Stimulated activated CD4-positive, alpha-beta T cell treated with anti-CD3 and anti-CD28 coated beads, TNF-alpha, amount 100 ng/mL, for 4 hours (primary cell): ENCODE measurements around the gene LDHD.
"Not testable (repeated sequence)": the region's sequence is repeated elsewhere in the genome, so short reads cannot be mapped to it uniquely, and the experiment has no call there.

Source experiments
- DNase-seq, 3 experiments: peaks; one replicate each; pipeline ENCODE4 v3.0.0-alpha.2; 2020; ENCODE audit warnings: low read depth in 3 of 3

The LDHD gene

DNA sequence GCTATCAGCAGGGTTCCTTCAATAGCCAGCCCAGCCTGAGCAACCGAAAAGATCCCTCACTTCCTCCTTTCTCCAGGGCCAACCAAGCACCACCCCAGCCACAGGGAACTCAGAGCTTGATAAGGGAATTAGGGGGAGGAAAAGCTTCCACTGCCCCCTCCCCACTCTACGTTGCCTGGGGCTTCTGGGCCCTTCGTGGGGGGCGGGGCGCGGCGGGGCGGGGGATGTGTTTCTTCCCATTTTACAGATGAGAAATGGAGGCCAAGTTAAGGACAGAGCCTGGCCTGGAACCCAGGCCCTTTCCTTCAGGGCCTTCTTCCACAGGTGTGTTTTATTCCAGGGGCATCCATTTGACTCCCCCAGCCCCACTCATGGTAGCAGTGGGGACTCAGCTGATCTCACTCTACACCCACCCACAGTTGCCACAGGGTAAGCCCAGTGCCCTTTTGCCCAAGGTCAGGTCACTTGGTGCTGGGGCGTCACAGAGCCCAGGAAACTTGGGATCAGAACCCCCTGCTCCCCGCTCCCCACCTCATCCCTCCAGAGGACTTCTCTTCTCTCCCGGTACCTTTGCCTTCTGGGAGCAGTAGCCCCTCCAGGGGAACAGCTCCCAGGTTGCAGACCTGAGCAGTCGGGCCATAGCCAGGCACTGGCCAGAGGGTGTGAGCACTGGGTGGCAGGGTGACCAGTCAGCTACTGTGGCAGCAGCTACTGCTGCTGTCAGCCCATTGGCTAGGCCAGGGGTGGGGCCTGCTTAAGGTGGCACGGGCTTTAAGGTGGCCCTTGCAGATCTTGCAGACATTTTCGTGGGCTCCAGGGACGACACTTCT is at the start of gene LDHD:
Gene LDHD, minus strand, starts transcription at position 700 of the 830 bp plus-strand sequence. Its CDS starts 60 bp downstream, at position 640.
- no peak for DNase-seq

DNA sequence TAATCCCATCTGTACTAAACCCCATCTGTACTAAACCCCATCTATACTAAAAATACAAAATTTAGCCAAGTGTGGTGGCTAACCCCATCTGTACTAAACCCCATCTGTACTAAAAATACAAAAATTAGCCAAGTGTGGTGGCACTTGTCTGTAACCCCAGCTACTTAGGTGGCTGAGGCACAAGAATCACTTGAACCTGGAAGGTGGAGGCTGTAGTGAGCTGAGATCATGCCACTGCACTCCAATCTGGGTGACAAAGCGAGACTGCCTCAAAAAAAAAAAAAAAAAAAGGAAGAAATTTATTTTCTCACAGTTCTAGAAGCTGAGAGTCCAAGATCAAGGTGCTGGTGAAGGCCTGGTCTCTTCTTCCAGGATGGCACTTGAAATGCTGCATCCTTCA is 43.8 kb upstream of the LDHD start:
- DNase-seq: no peak

DNA sequence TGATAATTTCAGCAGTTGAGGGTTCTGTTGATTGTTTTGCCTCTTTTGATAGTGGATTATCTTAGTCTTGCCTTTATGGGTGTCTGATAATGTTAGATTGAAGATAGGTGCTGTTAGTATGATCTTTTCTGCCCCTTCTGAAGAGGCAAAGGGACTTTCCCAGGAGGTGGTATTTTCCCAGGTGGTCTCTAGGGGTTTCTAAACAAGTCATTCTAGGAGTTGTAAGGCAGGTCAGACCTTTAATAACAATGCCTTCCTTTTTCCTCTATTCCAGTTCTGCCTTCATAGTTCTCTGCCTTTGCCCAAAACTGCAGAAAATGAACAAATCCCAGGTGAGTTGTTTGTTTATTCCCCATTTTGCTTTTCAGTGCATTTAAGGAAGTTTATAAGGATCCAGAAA is 36.1 kb upstream of the LDHD start:
- DNase-seq: no peak

DNA sequence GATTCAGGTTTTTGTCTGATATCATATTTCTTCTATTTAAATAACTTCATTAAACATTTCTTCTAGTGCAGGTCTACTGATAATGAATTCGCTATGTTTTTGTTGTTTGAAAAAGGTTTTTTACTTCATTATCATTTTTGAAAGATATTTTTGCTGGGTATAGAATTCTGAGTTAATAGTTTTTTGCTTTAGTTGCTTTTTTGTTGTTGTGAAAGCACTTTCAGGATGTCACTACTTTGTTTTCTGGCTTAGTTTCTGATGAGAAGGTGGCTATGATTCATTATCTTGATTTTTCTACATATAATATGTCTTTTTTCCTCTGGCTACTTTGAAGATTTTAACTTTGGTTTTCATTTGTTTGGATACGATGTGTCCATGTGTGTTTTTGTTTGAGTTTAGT is 35.2 kb upstream of the LDHD start:
- no peak for DNase-seq

DNA sequence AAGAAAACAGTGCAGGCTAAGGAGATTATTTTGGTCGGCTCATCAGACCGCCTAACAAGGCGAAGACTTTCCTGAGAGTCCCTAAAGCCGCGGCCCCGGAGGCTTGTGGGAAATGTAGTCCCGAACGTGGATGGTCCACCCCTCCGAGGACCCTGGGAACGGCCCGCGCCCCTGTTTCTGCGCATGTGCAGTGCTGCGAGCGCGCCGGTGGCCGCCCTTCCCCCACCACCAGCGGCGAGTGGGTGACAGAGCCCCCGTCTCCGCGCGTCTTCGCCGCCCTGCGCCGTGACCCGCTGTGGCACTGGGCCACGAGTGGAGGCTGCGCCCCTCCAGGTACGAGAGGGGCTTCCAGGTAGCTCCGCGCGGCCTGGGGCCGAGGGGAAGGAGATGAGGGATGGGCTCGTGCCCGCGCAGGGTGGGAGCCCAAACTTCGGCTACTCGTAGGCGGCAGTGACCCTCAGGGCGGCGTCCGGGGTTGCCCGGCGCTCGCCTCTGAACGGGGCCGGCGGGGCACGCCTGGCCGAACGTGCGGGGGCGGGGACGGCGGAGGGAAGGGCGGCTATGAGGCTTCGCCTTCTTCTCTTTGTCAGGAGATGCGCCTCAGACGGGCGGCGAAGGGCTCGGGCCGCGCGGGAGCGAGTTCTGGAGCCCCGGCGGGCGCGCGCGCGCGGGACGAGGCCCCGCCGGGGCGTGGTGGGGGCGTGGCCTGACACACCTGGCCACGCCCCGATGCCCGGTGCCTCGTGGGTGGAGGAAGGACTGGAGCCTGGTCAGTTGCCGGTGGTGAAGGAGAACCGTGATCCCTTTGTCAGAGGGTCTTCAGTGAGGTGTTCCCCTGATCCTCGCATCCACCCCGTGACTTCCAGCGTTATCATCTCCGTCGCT is 32.0 kb upstream of the LDHD start, which contains the start of gene ZFP1:
Gene ZFP1, plus strand, starts transcription at position 214 of the 885 bp plus-strand sequence. CDS start 4,428 bp downstream, outside the sequence.
- peak; percentile 90 to 94 (median 91) for DNase-seq

DNA sequence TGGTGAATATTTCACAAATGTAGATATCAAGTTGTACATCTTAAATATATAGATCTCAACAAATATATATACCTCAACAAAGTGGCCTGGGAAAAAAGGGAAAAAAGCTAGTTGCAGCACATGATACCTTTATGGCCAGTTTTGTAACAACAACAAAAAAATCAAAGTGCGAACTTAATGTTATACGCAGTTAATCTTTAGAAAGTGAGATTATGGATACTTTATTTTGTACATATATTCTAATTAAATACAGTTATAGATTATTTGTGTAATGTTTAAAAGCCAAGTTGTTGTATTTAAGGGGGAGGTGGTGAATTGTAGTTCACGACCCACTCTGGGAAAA is 31.4 kb upstream of the LDHD start:
- no peak for DNase-seq

DNA sequence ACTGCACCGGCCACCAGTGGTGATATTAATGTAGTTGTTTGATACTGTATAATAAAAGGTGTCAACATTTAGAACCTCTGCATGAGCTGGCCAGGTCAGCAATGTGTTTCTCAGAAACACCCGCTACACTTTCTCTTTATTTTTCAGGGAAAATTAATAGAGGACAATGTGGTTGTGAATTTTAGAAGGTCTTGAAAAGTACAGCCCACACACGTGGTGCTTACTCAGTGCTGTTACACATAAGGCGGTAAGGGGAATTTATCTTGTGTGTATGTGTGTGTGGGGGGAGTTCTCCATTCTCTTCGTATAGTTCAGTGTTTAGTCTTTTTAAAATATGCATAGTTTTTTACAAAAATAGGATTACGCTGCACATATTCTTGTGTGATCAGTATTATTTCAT is 27.4 kb upstream of the LDHD start:
- no peak for DNase-seq

DNA sequence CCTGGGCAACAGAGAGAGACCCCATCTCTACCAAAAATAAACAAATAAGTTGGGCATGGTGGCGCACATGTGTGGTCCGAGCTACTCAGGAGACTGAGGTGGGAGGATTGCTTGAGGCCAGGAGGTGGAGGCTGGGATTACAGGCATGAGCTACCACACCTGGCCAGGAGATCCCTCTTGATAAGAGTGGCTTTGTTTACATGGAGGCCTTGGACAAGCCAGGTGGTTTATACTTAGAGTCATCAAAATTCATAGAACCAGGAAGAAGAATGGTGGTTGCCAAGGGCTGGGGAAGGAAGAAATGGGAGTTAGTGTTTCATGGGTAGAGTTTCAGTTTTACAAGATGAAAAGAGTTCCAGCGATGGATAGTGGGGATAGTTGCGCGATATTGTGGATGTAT is 22.9 kb upstream of the LDHD start:
- no peak for DNase-seq

DNA sequence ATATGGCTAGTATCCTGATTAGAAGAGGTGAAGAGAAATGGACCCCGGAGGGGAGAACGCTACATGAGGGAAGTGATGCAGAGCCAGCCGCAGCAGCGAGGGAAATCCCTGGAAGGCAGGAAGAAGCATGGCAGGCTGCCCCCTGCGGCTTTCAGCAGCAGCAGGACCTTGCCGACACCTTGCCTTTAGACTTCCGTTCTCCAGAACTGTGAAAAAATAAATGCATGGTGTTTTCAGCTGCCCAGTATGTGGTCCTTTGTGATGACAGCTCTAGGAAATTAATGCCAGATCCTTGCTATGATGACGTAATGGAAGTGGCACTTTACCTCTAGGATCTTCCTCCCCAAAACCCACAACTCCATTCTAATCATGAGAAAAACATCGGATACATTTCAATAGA is 22.1 kb upstream of the LDHD start:
- DNase-seq: no peak

DNA sequence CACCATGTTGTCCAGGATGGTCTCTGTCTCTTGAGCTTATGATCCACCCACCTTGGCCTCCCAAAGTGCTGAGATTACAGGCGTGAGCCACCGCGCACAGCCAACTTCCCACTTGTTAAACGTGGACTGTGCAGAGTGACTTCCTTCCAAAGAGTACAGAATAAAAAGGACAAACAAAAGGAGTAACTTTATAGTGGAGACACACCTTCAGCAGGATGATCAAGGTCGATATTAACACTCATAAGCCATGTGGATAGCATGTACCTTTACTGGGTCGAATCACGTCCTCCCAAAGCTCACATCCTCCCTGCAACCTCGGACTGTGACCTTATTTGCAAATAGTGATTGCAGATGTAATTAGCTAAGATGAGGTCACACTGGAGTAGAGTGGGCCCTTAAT is 21.7 kb upstream of the LDHD start:
- no peak for DNase-seq

DNA sequence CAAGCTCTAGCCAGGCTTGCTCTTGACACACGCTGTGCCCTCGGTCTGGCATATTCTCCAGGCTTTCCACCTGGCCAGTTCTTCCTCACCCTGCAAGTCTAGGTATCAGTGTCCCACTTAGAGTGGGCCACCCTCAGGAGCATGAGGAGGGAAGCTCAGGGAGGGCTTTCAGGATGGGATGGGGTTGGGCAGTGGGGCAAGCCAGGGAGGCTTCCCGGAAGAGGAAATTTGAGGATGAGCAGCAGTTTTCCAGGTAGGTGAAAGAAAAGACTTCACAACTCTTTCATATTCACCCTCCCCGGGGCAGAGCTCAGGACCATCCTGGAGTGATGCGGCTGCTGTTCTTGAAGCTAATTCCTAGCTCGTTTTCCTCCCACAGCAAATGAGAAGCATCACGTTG is 14.5 kb upstream of the LDHD start:
- DNase-seq: no peak

DNA sequence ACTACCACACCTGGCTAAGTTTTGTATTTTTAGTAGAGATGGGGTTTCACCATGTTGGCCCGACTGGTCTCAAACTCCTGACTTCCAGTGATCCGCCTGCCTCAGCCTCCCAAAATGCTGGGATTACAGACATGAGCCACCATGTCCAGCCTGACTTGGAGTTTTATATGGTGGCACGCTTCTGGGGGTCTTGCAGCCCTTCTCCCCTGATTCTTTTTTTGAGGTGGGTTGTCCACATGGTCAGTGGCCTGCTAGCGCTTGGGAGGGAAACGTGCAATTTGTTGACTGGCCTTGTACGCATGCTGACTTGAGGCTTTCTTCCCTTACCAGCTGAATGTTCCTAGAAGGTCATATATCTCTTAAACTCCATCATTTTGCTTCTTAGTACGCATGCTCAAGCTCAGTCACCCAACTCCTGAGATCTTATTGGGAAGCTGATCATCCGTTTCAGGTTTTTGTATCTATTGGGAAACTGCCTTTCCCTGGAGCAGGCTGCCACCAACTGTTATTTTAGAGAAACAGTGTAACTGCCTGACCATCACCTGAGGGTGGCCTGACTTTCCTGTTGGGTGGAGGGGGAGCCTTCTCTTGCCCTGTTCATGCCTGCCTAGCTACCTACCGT is 13.7 kb upstream of the LDHD start:
- no peak for DNase-seq

DNA sequence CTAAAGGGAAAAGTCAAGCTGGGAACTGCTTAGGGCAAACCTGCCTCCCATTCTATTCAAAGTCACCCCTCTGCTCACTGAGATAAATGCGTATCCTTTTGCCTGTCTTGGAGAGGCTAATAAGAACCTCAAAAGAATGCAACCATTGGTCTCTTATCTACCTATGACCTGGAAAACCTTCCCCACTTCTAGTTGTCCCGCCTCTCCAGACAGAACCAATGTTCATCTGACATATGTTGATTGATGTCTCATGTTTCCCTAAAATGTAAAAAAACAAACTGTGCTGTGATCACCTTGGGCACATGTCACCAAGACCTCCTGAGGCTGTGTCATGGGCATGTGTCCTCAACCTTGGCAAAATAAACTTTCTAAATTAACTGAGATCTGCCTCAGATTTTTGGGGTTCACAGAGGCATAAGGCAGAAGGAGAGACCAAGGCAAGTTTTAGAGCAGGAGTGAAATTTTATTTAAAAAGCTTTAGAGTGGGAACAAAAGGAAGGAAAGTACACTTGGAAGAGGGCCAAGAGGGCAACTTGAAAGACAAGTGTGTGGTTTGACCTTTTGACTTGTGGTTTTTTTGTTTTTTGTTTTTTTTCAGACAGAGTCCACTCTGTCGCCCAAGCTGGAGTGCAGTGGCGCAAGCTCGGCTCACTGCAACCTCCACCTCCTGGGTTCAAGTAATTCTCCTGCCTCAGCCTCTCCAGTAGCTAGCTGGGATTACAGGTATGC is 13.0 kb upstream of the LDHD start:
- DNase-seq: not testable (repeated sequence)

DNA sequence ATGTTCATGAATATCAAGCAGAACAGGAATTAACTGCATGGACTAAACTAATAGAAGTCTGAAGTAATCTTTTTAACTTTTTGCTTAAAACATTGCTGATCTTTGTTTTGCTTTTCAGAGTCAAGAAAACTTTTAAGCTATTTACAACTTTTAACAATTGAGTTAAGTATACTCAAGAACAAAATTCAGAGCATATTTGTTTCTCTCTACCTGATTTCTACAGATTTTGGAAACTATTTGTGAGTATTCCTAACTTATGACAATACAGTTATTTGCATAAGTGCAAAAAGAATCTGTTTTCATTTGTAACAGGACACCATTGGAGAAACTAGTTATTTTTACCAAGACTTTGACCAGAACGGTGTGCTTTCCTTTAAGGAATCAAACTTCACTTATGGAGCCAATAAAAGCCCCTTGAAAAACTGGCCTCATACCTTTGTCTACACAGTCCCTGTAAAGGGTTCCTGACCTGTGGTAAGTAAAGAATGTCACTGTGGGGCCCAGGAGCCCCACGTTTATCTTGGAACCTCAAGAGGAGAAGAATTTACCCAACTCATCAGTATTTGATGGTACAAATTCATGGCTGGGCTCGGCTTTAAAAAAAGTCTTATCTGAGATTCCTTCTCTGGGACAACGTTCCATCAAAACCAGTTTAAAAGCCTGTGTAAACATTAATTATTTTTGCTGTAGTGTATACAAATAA is 11.3 kb upstream of the LDHD start:
- DNase-seq: no peak

DNA sequence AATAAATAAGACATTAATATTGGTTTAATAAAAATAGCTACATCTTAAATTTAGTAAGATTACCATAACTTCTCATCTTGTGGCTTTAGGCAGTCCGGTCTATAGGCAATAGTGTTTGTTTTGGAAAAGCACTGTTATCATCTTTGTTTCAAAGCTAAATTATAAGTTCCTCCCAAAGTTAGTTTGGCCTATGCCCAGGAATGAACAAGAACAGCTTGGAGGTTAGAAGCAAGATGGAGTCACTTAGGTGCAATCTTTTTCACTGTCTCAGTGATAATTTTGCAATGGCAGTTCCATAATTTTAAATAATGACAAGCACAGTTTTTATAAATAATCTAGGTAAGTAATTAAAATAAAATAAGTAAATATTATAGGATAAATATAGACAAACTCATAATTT is 6.0 kb upstream of the LDHD start:
- DNase-seq: no peak

DNA sequence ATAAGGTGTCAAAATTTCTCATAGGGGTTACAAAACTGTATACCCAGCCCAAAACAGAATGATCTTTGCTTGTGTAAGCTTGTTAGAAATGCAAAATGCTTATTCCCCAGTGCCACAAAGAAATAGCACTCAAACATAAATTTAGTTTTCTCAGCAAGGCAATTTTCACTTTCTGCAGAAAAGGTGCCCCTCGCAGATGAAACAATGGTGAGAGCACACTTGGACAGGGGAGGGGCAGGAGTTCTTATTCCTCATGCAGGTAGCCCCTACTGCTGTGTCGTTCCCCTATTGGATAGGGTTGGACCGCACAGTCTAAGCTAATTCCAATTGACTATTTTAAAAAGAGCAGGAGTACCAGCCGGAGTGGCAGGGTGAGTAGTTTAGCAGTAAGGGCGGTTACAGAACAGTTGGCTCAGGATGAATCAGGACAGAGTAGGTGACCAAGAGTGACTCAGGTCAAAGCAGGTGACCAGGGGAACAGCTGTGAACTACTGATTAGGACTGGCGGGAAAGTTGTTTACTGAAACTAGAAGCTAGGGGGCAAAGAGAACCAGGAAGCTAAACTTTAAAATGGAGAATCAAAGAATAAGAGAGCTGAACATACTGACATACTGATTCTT is 5.5 kb upstream of the LDHD start:
- DNase-seq: no peak

DNA sequence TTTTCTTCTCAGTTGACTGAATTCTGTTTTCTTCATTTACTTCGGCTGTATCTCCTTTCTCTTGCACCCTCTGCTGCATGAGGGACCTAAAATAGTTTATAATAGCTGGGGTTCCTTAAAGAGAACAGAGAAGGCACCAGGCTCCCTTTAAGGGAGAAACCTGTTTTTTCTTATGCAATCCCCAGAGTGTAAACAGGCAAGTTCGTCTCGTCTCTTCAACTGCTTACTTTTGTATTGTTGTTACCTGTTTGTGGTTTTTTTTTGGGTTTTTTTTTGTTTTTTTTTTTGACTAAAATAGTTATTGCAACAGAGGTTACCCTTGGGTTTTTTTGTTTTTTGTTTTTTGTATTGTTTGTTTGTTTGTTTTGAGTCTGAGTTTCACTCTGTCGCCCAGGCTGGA is 3.7 kb upstream of the LDHD start:
- no peak for DNase-seq

DNA sequence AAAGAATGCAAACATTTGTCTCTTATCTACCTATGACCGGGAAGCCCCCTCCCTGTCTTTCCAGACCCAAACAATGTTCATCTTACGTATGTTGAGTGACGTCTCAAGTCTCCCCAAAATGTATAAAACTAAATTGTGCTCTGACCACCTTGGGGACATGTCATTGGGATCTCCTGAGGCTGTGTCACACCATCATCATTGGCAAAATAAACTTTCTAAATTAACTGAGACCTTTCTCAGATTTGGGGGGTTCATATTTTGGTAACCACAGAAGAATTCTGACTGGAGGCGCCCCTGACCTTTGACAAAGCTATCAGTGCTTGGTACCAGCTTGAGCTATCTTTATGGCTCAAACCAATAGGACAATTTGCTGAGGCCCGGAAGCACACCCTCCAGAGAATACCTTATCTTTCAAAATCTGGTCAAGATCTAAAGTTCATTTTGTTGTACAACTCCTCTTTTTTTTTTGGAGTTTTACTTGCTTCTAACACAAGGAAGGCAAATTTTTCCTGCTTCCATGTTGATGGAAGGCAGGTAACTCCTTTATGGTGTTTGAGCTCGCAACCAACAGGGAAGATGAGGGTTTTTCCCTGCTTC is 2.5 kb upstream of the LDHD start:
- DNase-seq: no peak

DNA sequence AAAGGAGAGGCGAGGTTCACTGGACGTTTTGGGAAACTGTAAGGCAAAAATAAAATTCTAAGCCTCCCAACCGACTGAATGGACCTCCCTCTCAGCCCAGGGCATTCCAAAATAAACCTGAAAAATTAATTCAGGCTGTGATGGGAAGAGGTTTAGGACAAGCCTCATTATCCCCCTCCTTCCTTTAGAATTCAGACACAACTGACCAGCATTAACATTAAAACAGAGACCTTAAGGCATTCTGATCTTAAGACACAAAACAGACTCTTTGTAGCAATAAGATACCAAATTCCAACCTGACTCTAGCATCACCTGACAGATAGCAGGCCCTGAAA is 298 bp upstream of the LDHD start:
- no peak for DNase-seq
